Activated CD4-positive, alpha-beta T cell treated with anti-CD3 and anti-CD28 coated beads, Interleukin-2, amount 10 ng/mL, durations not matched to agents 7 days and 5 days (primary cell): Measurements from ENCODE around the gene SEPTIN3. TPM values are rescaled to one million over a fixed set of nuclear protein-coding genes. Genes with fewer than 3 reads are reported as not detected.
"Not testable (repeated sequence)": the region's sequence is repeated elsewhere in the genome, so short reads cannot be mapped to it uniquely, and the experiment has no call there.

Experiments used
- CTCF ChIA-PET: fragments of 350-600 bp; sonication (Branson Sonifier 250); formaldehyde crosslinking; loops from one replicate; lab custom pipeline; 2021; ENCODE audit warnings: antibody characterized with exemption; lab: Charles Lee
- POLR2A ChIA-PET: fragments of 350-600 bp; sonication (Branson Sonifier 250); formaldehyde crosslinking; loops from one replicate; lab custom pipeline; 2021; ENCODE audit warnings: antibody characterized with exemption; lab: Charles Lee
- DNase-seq: peaks from one replicate; pipeline ENCODE4 v3.0.0-alpha.2; 2020
- H3K27ac Mint-ChIP-seq: one replicate; pipeline ENCODE4 v1.8.0; 2021; ENCODE audit warnings: mild to moderate bottlenecking, moderate library complexity, mixed read lengths
- H3K27me3 Mint-ChIP-seq: one replicate; pipeline ENCODE4 v1.8.0; 2021; ENCODE audit warnings: mixed read lengths
- H3K36me3 Mint-ChIP-seq: one replicate; pipeline ENCODE4 v1.8.0; 2021; ENCODE audit warnings: low read depth, mixed read lengths
- H3K4me1 Mint-ChIP-seq: one replicate; pipeline ENCODE4 v1.8.0; 2021; ENCODE audit warnings: mixed read lengths
- H3K4me3 Mint-ChIP-seq: one replicate; pipeline ENCODE4 v1.8.0; 2021; ENCODE audit warnings: mild to moderate bottlenecking, moderate library complexity, mixed read lengths
- H3K9me3 Mint-ChIP-seq: one replicate; pipeline ENCODE4 v1.8.0; 2021; ENCODE audit warnings: mixed read lengths
- total RNA-seq, 2 experiments: library from RNA; stranded (reverse); gene quantifications; one replicate each; pipeline ENCODE4 v1.2.3, GENCODE V29; 2021

SEPTIN3 gene
- total RNA-seq, 2 experiments from 2014 or later = 1.4 to 1.6 TPM

GRCh38 chr22:41947424-41948080, 21.7 kb upstream of the SEPTIN3 start:
- H3K4me1 Mint-ChIP-seq = peaks cover 45% of the 10 kb centered on the region
- POLR2A ChIA-PET = interaction anchor here (1.0 kb wide), 1 partner anchor 23 kb away, joined by 3 read pairs; no protein-coding TSS in a partner anchor
- H3K27ac Mint-ChIP-seq = peak overlapping the region; percentile 96

GRCh38 chr22:41948142-41948541, 21.1 kb upstream of the SEPTIN3 start:
- peaks cover 22% of the 10 kb centered on the region for H3K36me3 Mint-ChIP-seq
- no peaks in the 10 kb centered on the region for H3K27me3 Mint-ChIP-seq
- CTCF ChIA-PET = interaction anchor here (1.0 to 1.5 kb wide), 2 partner anchors 11 to 12 kb away, joined by 3 to 5 read pairs; no protein-coding TSS in a partner anchor
- peak overlapping the region; percentile 96 for H3K27ac Mint-ChIP-seq
- no peaks in the 10 kb centered on the region for H3K9me3 Mint-ChIP-seq
- no peak overlapping the region for H3K4me3 Mint-ChIP-seq
- DNase-seq = no peak
- POLR2A ChIA-PET = no interaction called here
- H3K4me1 Mint-ChIP-seq = peaks cover 40% of the 10 kb centered on the region

More at GRCh38 chr22:41947424-41948080, 21.7 kb upstream of the SEPTIN3 start:
- no peaks in the 10 kb centered on the region for H3K9me3 Mint-ChIP-seq
- H3K4me3 Mint-ChIP-seq = peak overlapping the region; percentile 93
- peaks cover 27% of the 10 kb centered on the region for H3K36me3 Mint-ChIP-seq
- CTCF ChIA-PET = interaction anchor here (0.6 to 2.1 kb wide), 11 partner anchors 11 to 496 kb away, joined by 3 to 9 read pairs (median 5); partner anchors contain the start of gene SREBF2
- no peaks in the 10 kb centered on the region for H3K27me3 Mint-ChIP-seq
- DNase-seq = no peak

- ChIA-PET CTCF (interaction anchor here (0.6 to 1.4 kb wide), 5 partner anchors 9 to 781 kb away, joined by 3 to 5 read pairs (median 3); no protein-coding TSS in a partner anchor), POLR2A (interaction anchor here (0.6 kb wide), 1 partner anchor 328 kb away, joined by 3 read pairs; the partner anchor contains the start of gene DESI1)
- H3K9me3 Mint-ChIP-seq, DNase-seq, H3K27ac Mint-ChIP-seq, H3K27me3 Mint-ChIP-seq, H3K4me3 Mint-ChIP-seq: not testable (repeated sequence)
- H3K4me1 Mint-ChIP-seq = peaks cover 34% of the 10 kb centered on the region
- H3K36me3 Mint-ChIP-seq = peaks cover 15% of the 10 kb centered on the region
These were observed 20.3 kb upstream of the SEPTIN3 start for GRCh38 chr22:41948928-41949296.

GRCh38 chr22:41949297-41949965, 19.8 kb upstream of the SEPTIN3 start:
- Mint-ChIP-seq H3K4me1 (peaks cover 31% of the 10 kb centered on the region), H3K4me3 (no peak overlapping the region)

GRCh38 chr22:41951898-41952474, 17.3 kb upstream of the SEPTIN3 start, which contains the start of gene SMIM45:
Gene SMIM45, plus strand, starts transcription at chr22:41952150.
- POLR2A ChIA-PET = no interaction called here
- CTCF ChIA-PET = interaction anchor here (0.5 to 1.6 kb wide), 4 partner anchors 11 to 674 kb away, joined by 3 to 7 read pairs (median 4); no protein-coding TSS in a partner anchor
- Mint-ChIP-seq H3K27ac (no peak within 1 kb of the TSS), H3K4me3 (no peak within 1 kb of the TSS), H3K9me3 (no peaks in the 10 kb centered on the region), H3K27me3 (no peaks in the 10 kb centered on the region), H3K4me1 (peaks cover 19% of the 10 kb centered on the region), H3K36me3 (no peaks in the 10 kb centered on the region)
- no peak for DNase-seq

More at GRCh38 chr22:41949297-41949965, 19.8 kb upstream of the SEPTIN3 start:
- Mint-ChIP-seq H3K36me3 (peaks cover 14% of the 10 kb centered on the region), H3K27me3 (no peaks in the 10 kb centered on the region), H3K9me3 (no peaks in the 10 kb centered on the region), H3K27ac (peak overlapping the region; percentile 70)
- POLR2A ChIA-PET = interaction anchor here (0.6 kb wide), 1 partner anchor 329 kb away, joined by 3 read pairs; the partner anchor contains the start of gene DESI1
- DNase-seq = no peak
- CTCF ChIA-PET = interaction anchor here (0.5 to 1.7 kb wide), 5 partner anchors 9 to 486 kb away, joined by 3 to 5 read pairs (median 4); no protein-coding TSS in a partner anchor

- Mint-ChIP-seq H3K36me3 (no peaks in the 10 kb centered on the region), H3K9me3 (no peaks in the 10 kb centered on the region), H3K27me3 (no peaks in the 10 kb centered on the region), H3K27ac (no peak overlapping the region), H3K4me3 (no peak overlapping the region), H3K4me1 (peaks cover 15% of the 10 kb centered on the region)
- no peak for DNase-seq
- ChIA-PET POLR2A (no interaction called here), CTCF (interaction anchor here (0.8 to 1.6 kb wide), 2 partner anchors 11 to 368 kb away, joined by 3 to 7 read pairs; no protein-coding TSS in a partner anchor)
These were observed 16.5 kb upstream of the SEPTIN3 start for GRCh38 chr22:41952713-41953112.

- POLR2A ChIA-PET = no interaction called here
These were observed 11.2 kb upstream of the SEPTIN3 start for GRCh38 chr22:41957941-41958556.

GRCh38 chr22:41963453-41964111, 5.7 kb upstream of the SEPTIN3 start:
- Mint-ChIP-seq H3K27ac (no peak overlapping the region), H3K36me3 (no peaks in the 10 kb centered on the region), H3K4me3 (no peak overlapping the region), H3K4me1 (peaks cover 5% of the 10 kb centered on the region), H3K9me3 (no peaks in the 10 kb centered on the region), H3K27me3 (no peaks in the 10 kb centered on the region)
- ChIA-PET CTCF (interaction anchor here (1.0 to 1.9 kb wide), 3 partner anchors 127 to 480 kb away, joined by 3 to 5 read pairs (median 4); partner anchors contain the start of gene NDUFA6), POLR2A (no interaction called here)
- DNase-seq = no peak

More at GRCh38 chr22:41957941-41958556, 11.2 kb upstream of the SEPTIN3 start:
- Mint-ChIP-seq H3K36me3 (no peaks in the 10 kb centered on the region), H3K4me1 (peaks cover 3% of the 10 kb centered on the region), H3K4me3 (no peak overlapping the region), H3K9me3 (no peaks in the 10 kb centered on the region), H3K27me3 (no peaks in the 10 kb centered on the region), H3K27ac (no peak overlapping the region)
- DNase-seq = no peak
- CTCF ChIA-PET = interaction anchor here (0.6 to 1.3 kb wide), 8 partner anchors 9 to 506 kb away, joined by 3 to 6 read pairs (median 4); partner anchors contain the start of gene CENPM

GRCh38 chr22:41964112-41964491, 5.1 kb upstream of the SEPTIN3 start:
- CTCF ChIA-PET = interaction anchor here (1.9 kb wide), 1 partner anchor 480 kb away, joined by 5 read pairs; no protein-coding TSS in a partner anchor
- H3K27ac Mint-ChIP-seq = no peak overlapping the region
- POLR2A ChIA-PET = no interaction called here
- H3K9me3 Mint-ChIP-seq = no peaks in the 10 kb centered on the region
- H3K36me3 Mint-ChIP-seq = no peaks in the 10 kb centered on the region
- H3K4me3 Mint-ChIP-seq = no peak overlapping the region
- no peaks in the 10 kb centered on the region for H3K27me3 Mint-ChIP-seq
- DNase-seq = no peak
- H3K4me1 Mint-ChIP-seq = peaks cover 5% of the 10 kb centered on the region

- Mint-ChIP-seq H3K27ac (no peak overlapping the region), H3K27me3 (no peaks in the 10 kb centered on the region), H3K4me1 (peaks cover 5% of the 10 kb centered on the region), H3K4me3 (no peak overlapping the region), H3K9me3 (no peaks in the 10 kb centered on the region), H3K36me3 (no peaks in the 10 kb centered on the region)
- DNase-seq = no peak
- ChIA-PET POLR2A (no interaction called here), CTCF (interaction anchor here (0.6 to 1.7 kb wide), 12 partner anchors 8 to 564 kb away, joined by 3 to 6 read pairs (median 3); partner anchors contain the start of gene CENPM)
These were observed 3.0 kb upstream of the SEPTIN3 start for GRCh38 chr22:41966225-41966606.

GRCh38 chr22:41966607-41967240, 2.5 kb upstream of the SEPTIN3 start:
- Mint-ChIP-seq H3K9me3 (no peaks in the 10 kb centered on the region), H3K27ac (no peak overlapping the region), H3K36me3 (no peaks in the 10 kb centered on the region), H3K27me3 (no peaks in the 10 kb centered on the region), H3K4me1 (peaks cover 5% of the 10 kb centered on the region), H3K4me3 (no peak overlapping the region)
- ChIA-PET CTCF (interaction anchor here (0.6 to 1.7 kb wide), 12 partner anchors 9 to 564 kb away, joined by 3 to 6 read pairs (median 3); partner anchors contain the start of gene CENPM), POLR2A (interaction anchor here (0.7 kb wide), 1 partner anchor 350 kb away, joined by 5 read pairs; no protein-coding TSS in a partner anchor)
- peak; percentile 65 for DNase-seq
